Stimulated activated CD4-positive, alpha-beta T cell treated with anti-CD3 and anti-CD28 coated beads, Interleukin-12 subunit alpha, Interleukin-12 subunit beta, amount 100 ng/mL, for 4 hours (primary cell): ENCODE measurements around the gene NDUFA11.

Experiments
- DNase-seq: peaks from one replicate; pipeline ENCODE4 v3.0.0-alpha.2; 2020

Gene NDUFA11

DNA sequence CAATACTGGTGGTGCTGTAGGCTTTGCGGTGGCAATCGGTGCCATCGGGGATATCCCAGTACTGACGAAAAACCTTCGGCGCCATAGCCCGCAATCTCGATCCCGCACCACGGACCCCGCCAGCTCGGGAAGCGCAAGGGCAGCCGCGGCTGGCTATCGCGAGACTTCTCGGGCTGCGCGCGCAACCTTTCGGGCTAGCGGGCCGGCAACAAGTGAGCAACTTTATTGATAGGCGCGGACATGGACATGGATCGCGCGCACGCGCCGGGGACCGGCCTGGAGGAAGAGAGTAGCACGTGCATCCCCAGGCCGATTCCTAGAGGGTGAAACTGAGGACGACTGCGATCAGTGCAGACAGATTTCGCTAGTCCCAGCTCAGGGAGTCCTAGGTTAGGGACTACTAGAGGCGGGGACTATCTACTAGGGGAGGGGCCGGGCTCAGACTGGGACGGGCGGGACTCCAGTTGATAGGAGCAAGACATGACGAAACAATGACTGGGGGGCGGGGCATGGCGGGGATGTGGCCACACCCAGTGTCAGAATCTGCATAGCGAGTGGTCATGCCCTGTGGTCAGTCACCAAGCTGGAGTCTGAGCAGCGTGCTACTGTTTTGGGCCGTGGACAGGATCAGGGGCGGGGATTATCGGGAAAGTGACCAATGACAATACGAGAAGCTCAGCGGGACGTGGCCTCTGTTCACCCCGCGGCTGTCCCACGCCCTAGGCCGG lies at the start of gene NDUFA11:
Gene NDUFA11, minus strand, starts transcription at position 167 of the 728 bp plus-strand sequence. Its CDS starts 82 bp downstream, at position 85.
- peak; percentile 99 for DNase-seq

GRCh38 chr19:5953030-5953589 lies 49.5 kb upstream of the NDUFA11 start:
- DNase-seq, result no peak

GRCh38 chr19:5952193-5953029 lies 48.8 kb upstream of the NDUFA11 start:
- no peak for DNase-seq

- DNase-seq, result no peak
Observed at GRCh38 chr19:5951338-5951861, 47.8 kb upstream of the NDUFA11 start.

DNA sequence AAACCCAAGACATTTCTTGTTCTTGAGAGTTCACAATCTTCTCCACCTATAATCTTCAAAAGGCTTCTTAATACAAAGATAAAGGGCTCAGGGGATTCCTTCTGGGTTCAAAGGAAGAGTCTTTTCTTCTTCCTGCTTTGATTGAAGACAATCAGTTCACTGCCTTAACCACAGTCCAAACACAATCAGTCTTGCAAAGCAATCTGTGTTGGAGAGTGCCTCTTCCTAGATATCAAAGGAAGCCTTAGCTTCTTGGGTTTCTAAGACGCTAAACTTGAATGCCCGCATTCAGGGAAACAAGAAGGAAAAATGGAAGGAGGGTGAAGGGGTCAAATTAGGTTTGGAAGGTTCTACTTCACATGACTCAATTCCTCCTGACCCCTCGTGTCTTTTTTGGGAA lies 47.2 kb upstream of the NDUFA11 start:
- DNase-seq, result no peak

DNA sequence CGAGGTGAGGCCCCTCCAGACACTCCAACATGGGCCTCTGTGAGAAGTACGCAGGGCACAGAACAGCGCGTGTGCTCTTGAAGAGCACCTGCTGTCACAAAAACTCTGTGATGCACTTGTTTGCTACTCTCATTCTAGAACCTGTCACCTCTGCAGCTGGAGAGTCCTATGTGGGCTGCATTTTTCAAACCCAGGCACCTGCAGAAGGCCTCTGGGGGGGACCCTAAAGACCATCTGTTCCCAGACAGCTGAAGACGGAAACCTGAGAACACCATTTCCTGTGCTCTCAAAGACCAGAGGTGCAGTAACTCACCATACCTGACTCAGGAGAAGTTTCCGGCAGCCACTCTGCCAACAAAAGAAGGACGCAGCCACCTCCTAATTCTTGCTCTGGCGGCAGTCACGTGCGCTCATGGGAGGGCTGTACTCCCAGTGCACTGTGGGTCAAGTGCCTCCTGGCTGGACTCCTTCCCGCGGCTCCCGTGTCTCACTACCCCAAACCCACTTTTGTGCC lies 46.3 kb upstream of the NDUFA11 start:
- peak; percentile 20 for DNase-seq

DNA sequence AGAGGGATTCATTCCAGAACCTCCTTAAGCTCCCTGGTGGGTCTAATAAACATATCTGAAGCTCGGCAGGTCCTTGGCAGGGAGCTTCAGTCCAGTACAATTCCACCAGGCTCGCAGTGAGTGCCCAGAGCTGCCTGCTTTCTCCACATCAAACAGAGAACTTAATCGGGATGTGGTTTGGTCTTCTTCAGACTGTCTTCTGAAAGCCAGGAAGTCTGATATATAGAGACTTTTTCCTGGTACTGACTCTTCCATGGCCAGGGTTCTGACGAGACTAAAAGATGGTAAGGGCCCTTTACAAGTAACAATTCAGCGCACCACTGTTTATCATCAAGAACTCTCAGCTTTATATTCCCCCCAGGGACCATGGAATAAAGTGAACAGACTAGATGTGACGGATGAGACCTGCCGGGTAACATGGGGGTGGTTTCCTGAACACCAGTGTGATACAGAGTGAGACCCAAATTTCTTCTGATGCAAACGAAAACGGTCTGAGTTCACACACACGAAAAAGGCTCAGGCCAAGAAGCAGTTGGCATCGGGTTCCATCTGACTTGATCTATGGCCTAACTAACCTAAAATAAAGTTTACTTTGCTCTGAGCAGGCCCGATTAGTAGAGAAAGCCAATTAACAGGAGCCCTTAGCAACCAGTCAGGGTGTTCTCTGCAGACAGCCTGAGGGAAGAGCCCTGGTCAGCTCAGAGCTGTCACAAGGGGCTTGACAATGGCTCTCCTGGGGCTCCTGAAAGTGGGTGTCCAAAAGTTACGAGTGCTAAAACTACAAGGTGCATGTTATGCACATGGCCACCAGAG lies 45.4 kb upstream of the NDUFA11 start:
- DNase-seq, result no peak

DNA sequence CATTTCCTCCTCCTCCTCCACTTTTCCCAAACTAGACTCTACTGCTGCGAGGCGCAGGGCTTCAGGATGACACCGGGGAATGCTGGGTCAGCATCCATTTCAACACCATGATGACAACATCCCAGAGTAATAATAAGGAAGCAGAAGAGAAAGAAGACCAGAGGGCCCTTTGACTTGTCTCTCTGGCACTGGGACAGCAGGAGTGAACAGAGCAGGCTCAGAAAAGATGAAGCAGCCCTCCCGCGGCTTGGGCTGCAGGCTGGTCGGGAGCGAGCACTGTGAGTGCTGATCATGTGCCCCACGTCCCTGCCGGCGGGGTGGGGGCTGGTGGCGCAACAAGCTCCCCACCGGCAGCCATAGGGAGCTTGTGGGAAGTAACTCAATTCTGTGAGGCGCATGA lies 43.8 kb upstream of the NDUFA11 start:
- no peak for DNase-seq

GRCh38 chr19:5943623-5944022 lies 40.0 kb upstream of the NDUFA11 start:
- no peak for DNase-seq

DNA sequence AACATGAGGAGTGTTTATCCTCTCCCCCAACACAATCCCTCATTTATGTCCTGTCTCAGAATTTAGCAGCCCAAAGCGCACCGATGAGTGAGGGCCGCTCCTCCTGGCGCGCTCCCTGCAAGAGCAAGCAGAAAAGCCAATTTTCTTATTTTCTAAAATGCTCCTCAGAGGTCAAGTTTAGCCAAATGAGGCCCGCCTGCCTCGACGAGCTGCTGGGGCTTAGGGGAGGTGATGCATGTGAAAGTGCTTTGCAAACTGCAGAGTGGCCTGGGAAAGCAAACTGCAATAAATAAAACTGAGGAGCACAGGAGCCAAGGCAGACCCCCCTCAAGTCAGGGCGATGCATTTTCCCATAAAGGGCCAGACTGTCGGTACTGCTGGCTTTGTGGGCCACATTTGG lies 39.5 kb upstream of the NDUFA11 start:
- DNase-seq, result no peak

DNA sequence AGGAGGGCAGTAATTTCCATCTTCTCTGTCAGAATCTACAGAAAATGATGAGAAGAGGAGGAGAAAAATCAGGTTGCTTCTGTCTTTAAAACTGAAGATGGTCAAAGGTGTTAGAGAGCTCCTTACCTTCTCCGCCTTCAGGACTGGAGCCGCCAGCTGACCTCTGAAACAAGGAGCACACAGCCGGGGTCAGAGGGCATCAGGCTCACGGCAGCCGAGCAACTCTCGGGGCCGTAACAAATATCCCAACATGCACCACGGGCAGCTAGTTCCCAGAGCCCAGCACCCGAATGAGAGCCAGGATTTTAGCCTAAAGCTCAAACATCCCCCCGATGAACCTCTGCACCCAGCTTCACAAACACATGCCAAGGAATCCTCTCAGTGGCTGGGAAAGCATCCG lies 38.1 kb upstream of the NDUFA11 start:
- DNase-seq, result no peak

- no peak for DNase-seq
Observed at GRCh38 chr19:5940260-5941208, 36.9 kb upstream of the NDUFA11 start.

DNA sequence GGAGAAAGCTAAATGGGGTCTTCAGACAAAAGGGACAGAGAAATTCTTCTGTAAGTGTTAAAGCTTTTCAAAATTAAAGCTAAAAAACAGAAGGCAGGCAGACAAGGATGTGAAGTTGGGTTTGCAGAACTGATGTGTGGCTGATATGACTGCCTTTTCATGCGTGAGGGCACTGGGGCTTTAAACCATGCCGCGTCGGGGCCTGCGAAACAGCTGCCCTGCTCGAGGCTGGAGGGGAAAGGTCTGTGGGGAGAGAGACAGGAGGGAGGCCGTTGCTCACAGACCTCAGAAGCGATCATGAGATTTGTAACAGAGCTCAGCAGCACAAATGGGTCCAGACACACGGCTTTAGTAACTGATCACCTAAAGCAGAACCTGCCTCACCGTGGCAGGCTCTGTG lies 34.0 kb upstream of the NDUFA11 start:
- DNase-seq, result no peak

- no peak for DNase-seq
Observed at GRCh38 chr19:5936292-5936592, 32.7 kb upstream of the NDUFA11 start.

DNA sequence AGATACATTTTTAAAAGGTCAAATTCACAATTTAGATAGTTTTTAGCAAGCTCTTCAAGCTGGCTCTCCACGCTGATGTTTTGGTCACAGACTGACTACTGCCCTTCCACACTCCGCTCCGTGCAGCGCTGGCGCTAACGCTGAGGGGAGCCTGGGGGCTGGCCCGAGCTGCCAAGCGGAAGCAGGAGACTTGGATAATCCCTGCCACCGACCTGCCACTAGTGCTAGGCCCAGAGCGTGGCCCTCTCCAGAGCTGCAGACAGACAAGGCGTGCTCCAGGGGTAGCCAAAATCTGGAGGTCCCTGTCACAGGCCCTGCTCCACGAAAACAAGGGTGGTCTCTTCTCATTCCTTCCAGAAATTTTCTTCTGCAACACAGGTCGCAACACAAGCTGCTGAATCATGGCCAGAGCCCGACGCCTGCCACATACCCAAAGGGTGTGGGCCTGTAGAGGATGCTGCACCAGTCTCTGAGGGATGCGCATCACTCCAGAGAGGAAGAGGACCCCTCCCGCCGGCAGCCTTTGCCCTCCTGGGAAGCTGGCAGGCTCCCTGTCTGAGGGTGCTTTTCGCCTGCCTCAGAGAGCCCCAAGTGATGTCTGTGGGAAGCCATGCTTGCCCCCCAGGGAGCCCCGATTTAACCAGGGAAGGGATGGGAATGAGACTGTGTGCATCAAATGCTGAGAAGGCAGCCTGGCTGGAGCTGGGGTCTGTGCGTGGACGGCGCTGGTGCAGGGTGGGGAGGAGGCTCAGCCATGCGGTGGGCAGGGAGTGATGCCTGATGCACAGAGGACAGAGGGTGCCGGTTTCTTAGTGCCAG lies 32.1 kb upstream of the NDUFA11 start:
- no peak for DNase-seq

- no peak for DNase-seq
Observed at GRCh38 chr19:5934774-5935472, 31.3 kb upstream of the NDUFA11 start.

DNA sequence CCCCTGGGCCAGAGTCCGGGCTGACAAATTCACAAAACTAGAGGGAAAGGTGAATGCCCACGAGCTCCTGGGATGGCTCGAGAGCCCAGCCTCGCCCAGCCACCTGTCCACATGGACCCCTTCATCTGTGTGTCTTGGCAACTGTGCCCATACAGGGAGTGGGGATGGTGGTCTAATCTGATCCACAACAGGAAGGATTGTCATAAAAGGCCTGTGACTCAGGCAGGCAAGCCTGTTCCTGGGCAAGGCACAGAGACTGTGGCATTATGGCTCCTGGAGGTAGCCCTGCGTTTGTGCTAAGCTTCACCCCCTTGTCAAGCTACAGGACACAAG lies 30.4 kb upstream of the NDUFA11 start:
- no peak for DNase-seq

GRCh38 chr19:5933391-5934068 lies 29.9 kb upstream of the NDUFA11 start:
- no peak for DNase-seq

DNA sequence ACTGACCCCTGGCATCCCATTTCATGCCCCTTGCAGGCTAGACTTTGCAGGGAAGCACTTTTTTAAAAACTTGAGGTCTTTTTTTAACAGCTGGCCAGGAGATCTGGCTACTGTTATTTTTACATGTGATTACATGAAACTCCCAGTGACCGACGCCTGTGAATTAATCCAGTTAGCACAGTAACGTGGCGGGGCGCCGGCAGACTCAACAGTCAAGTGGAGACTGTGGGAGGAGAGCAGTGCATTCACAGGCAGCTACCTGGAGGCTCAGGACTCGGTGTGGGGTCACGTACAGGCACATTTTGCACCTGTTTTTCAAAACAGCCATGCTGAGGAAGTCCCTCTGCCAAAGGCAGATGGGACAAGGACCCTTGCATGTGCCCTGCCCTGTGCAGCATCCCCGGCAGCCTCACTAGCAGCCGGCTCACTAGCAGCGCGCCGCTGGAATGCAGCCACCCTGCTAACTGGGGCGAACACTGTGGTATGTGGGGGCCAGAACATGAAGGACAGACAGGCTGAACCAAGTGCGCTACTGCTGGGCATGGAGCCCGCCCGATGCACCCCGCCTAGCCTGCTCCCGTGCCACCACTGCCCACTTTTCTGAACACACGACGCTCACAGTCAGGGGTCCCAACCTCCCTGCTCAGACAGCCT lies 29.1 kb upstream of the NDUFA11 start:
- DNase-seq, result no peak
